Measurements from ENCODE around the gene CRISPLD2.

GRCh38 chr16:84874983-84875382, 55.2 kb downstream of the CRISPLD2 start:
- TF ChIP-seq CTCF (conservative IDR thresholded peaks at IDR 0.05; ENCODE audit: low read length) (no peak), EZH2phosphoT487 (IDR thresholded peaks at IDR 0.05; ENCODE audit: borderline replicate concordance, low read depth, low read length) (no peak)

Measured in OCI-LY7 (cell line).